OCI-LY3 (cell line): ENCODE data around the gene MAP3K2.

ENCODE experiments used
- H2AFZ ChIP-seq: fragments of 200-600, 300-600 bp; shearing (Covaris generic); 2 replicates; pipeline ENCODE4 v1.6.0; 2014; ENCODE audit warnings: antibody characterized with exemption, low read depth, low read length
- H3K27ac ChIP-seq: fragments of 200-600, 300-600 bp; sonication (generic); 2 replicates; pipeline ENCODE4 v1.5.1; 2014; ENCODE audit warnings: mild to moderate bottlenecking, low read length, moderate library complexity, mixed read lengths
- H3K27me3 ChIP-seq: fragments of 200-600, 300-600 bp; sonication (generic); 2 replicates; pipeline ENCODE4 v1.6.1; 2014; ENCODE audit warnings: low read depth, low read length, mixed read lengths
- H3K36me3 ChIP-seq: fragments of 200-600, 300-600 bp; sonication (generic); replicated peaks from 2 replicates; pipeline ENCODE3; 2014; ENCODE audit warnings: low read depth, low read length, mixed read lengths
- H3K4me1 ChIP-seq: fragments of 300-600, 200-600 bp; sonication (generic); 2 replicates; pipeline ENCODE4 v1.6.1; 2014; ENCODE audit warnings: low read length, mixed read lengths
- H3K4me2 ChIP-seq: fragments of 200-600, 300-600 bp; sonication (generic); 2 replicates; pipeline ENCODE4 v1.6.1; 2014; ENCODE audit warnings: low read length, mixed read lengths
- H3K4me3 ChIP-seq: fragments of 300-600, 200-600 bp; sonication (generic); 2 replicates; pipeline ENCODE4 v1.5.1; 2014; ENCODE audit warnings: antibody characterized with exemption, mild to moderate bottlenecking, low read length, moderate library complexity
- H3K79me2 ChIP-seq: fragments of 300-600, 200-600 bp; shearing (Covaris generic); 2 replicates; pipeline ENCODE4 v1.6.1; 2014; ENCODE audit warnings: mild to moderate bottlenecking, low read length, mixed read lengths
- H3K9ac ChIP-seq: fragments of 300-600, 200-600 bp; shearing (Covaris generic); 2 replicates; pipeline ENCODE4 v1.6.0; 2014; ENCODE audit warnings: mild to moderate bottlenecking, low read length, moderate library complexity
- H3K9me3 ChIP-seq: fragments of 200-600, 300-600 bp; shearing (Covaris generic); 2 replicates; pipeline ENCODE4 v1.6.1; 2014; ENCODE audit warnings: low read length, mixed read lengths; ENCODE audit not compliant: insufficient read depth
- H4K20me1 ChIP-seq: fragments of 200-600, 300-600 bp; sonication (generic); 2 replicates; pipeline ENCODE4 v1.6.1; 2016; ENCODE audit warnings: low read length, mixed read lengths; ENCODE audit not compliant: insufficient read depth
- EZH2phosphoT487 ChIP-seq: fragments of 200-600 bp; shearing (Covaris generic); IDR thresholded peaks from 2 replicates; pipeline ENCODE4 v1.6.1; 2018; ENCODE audit warnings: antibody characterized with exemption, mixed run types, low read depth
- TF ChIP-seq, protein P1 (sequence below): fragments of 200-600, 300-600 bp; sonication (generic); IDR thresholded peaks from 2 replicates; pipeline ENCODE4 v1.5.1; 2014; ENCODE audit warnings: antibody characterized with exemption, low read length, low read depth

The MAP3K2 gene

DNA sequence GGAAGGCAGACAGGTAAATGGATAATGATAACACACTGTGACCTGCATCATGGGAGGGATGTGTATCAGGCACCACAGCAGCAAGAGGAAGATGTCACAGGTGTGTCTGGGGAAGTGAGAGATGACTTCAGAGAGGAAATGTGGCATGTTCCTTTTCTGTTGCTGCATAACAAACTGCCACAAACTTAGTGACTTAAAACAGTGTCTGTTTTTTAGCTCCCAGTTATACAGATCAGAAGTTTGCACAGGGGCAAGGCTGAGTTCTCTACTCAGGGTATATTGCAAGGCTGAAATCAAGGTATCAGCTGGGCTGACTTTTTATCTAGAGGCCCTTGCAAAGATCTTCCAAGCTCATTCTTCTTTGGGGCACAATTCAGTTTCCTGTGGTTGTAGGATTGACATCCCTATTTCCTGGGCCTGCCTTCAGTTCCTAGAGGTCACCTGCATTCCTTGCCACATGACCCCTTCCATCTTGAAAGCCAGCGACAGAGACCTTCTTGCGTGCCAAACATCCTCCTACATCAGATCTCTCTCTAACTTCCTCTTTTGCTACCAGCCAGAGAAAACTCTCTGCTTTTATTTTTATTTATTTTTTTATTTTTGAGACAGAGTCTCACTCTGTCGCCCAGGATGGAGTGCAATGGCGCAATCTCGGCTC is 2.1 kb upstream of the MAP3K2 start:
- peak overlapping the region; percentile 83 for H3K27ac ChIP-seq
- peaks cover 44% of the 10 kb centered on the region for H3K4me1 ChIP-seq
- no peaks in the 10 kb centered on the region for H3K9me3 ChIP-seq
- H3K4me2 ChIP-seq = peak overlapping the region; percentile 96
- H4K20me1 ChIP-seq = peaks cover 22% of the 10 kb centered on the region
- TF ChIP-seq EZH2phosphoT487 = no peak
- TF ChIP-seq, protein P1, sequence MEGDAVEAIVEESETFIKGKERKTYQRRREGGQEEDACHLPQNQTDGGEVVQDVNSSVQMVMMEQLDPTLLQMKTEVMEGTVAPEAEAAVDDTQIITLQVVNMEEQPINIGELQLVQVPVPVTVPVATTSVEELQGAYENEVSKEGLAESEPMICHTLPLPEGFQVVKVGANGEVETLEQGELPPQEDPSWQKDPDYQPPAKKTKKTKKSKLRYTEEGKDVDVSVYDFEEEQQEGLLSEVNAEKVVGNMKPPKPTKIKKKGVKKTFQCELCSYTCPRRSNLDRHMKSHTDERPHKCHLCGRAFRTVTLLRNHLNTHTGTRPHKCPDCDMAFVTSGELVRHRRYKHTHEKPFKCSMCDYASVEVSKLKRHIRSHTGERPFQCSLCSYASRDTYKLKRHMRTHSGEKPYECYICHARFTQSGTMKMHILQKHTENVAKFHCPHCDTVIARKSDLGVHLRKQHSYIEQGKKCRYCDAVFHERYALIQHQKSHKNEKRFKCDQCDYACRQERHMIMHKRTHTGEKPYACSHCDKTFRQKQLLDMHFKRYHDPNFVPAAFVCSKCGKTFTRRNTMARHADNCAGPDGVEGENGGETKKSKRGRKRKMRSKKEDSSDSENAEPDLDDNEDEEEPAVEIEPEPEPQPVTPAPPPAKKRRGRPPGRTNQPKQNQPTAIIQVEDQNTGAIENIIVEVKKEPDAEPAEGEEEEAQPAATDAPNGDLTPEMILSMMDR = no peak
- no peaks in the 10 kb centered on the region for H3K36me3 ChIP-seq
- H3K27me3 ChIP-seq = no peaks in the 10 kb centered on the region
- peak overlapping the region; percentile 60 for H3K4me3 ChIP-seq
- no peak overlapping the region for H2AFZ ChIP-seq
- peak overlapping the region; percentile 49; the same call in 1 of the 2 replicates for H3K9ac ChIP-seq
- H3K79me2 ChIP-seq = peaks cover 26% of the 10 kb centered on the region

DNA sequence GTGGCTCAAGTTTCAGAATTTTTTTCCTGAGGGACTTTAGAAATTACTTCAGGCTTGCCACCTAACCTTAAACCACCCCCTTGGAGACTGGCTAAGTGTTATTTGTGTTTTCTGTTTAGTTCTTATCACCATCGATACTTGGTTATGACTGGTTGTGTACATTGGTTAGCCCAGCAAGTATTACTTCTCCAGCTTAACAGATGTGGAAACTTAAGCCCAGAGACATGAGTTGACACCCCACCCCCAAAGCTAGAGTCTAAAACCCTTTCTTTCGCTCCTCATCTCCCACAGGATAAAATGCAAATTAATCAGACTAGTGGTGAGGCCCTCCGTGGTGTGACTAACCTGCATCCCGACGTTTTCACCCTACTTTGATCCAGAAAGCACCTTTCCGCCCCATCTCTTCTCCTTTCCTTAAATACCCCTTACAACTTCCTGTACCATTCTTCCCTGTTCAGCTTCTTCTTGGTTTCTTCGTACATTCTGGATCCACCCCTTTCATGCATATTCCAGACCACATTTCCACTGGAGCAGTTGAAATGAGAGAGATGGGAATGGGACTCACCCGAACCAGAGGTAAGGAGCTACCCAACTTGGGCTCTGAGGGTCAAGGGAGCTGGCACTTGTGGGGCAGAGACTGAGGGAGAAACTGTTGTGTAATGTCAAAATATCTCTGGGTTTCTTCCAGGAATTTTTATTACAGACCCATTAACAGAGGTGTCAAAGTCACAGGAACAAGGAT is 819 bp upstream of the MAP3K2 start:
- Histone ChIP-seq H3K9me3 (no peaks in the 10 kb centered on the region), H3K27me3 (no peaks in the 10 kb centered on the region), H3K27ac (peak overlapping the region; percentile 70), H2AFZ (peak overlapping the region; percentile 48; the same call in 1 of the 2 replicates), H3K79me2 (peaks cover 35% of the 10 kb centered on the region), H3K36me3 (no peaks in the 10 kb centered on the region), H3K9ac (peak overlapping the region; percentile 81), H3K4me3 (peak overlapping the region; percentile 81), H3K4me2 (peak overlapping the region; percentile 96), H3K4me1 (peaks cover 44% of the 10 kb centered on the region), H4K20me1 (peaks cover 30% of the 10 kb centered on the region)
- TF ChIP-seq, protein P1 = no peak
- TF ChIP-seq EZH2phosphoT487 = no peak

DNA sequence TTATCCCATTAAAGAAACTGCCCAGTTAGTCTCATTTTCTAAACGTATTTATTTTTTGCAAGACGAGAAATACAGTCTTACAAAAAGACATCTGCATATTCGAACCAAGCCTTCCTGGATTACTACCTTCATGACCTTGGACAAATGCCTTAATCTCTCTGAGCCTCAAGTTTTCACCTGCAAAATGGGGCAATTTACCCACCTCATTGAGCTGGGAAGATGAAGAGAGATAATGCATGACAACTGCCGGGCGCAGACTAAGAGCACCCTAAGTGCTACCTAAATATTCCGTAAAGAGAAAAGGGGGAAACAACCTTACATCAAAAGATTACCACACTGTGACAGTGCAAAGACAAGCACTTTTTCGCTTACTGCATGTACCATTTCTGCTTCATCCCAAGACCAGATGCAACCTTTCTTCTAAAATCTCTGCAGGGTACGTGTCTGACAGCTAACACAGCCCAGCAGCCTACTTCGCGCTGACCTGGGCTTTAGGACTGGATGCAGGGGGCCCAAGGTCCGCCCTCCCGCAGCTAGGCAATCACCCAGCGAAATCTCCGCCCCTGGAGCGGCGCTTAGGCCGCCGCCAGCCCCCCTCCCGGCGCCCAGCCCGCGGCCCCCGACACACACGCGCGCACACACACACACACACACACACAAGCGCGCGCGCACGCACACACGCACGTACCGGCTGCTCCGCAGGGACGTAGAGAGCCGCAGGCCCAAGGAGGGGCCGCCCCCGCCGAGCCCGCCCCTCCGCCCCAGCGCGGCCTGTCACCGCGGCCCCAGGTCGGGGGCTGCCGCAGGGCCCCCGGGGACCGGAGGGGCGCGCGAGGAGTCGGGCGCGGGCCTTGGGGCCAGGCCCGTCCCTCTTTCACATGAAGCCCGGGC is 766 bp downstream of the MAP3K2 start:
- H4K20me1 ChIP-seq = peaks cover 44% of the 10 kb centered on the region
- H3K79me2 ChIP-seq = peaks cover 51% of the 10 kb centered on the region
- H2AFZ ChIP-seq = peak overlapping the region; percentile 72; the same call in 1 of the 2 replicates
- peak overlapping the region; percentile 90 for H3K27ac ChIP-seq
- H3K4me3 ChIP-seq = peak overlapping the region; percentile 93
- H3K27me3 ChIP-seq = no peaks in the 10 kb centered on the region
- H3K9ac ChIP-seq = peak overlapping the region; percentile 98
- H3K4me1 ChIP-seq = peaks cover 40% of the 10 kb centered on the region
- H3K36me3 ChIP-seq = peaks cover 1% of the 10 kb centered on the region
- no peak for TF ChIP-seq EZH2phosphoT487
- TF ChIP-seq, protein P1 = no peak
- no peaks in the 10 kb centered on the region for H3K9me3 ChIP-seq
- H3K4me2 ChIP-seq = peak overlapping the region; percentile 86
